Adipose tissue (tissue), 3 donors: ENCODE results near the gene ATXN7L3. TPM values are rescaled to one million over a fixed set of nuclear protein-coding genes. Genes with fewer than 3 reads are reported as not detected.
"Not testable (repeated sequence)": the region's sequence is repeated elsewhere in the genome, so short reads cannot be mapped to it uniquely, and the experiment has no call there.

ENCODE experiments used
- H3K27ac ChIP-seq: one replicate; pipeline ENCODE4 v1.5.1; 2013; ENCODE audit warnings: low read depth, low read length
- WGBS, 3 donors: extraction: QIAGEN DNeasy Blood & Tissue Kit; methylation state at CpG; one replicate each; pipeline ENCODE4 v1.1.7; 2013; 5-methylcytosine and 5-hydroxymethylcytosine counted together
- polyA plus RNA-seq, 3 donors: library from polyadenylated mRNA; stranded (reverse); fragments of 200-250 nt; gene quantifications; one replicate each; pipeline ENCODE4 v1.2.3, GENCODE V29; 2013
- donor health status: healthy with polysubstance abuse.
- donor health status: Bipolar disorder and iron deficiency.
- donor health status: healthy.

ATXN7L3 gene
- polyA plus RNA-seq, result 10 to 100 TPM; 14.5 to 34.8 (median 28.1) TPM

- 0 to 1% (median 1%) methylated on average over 54 to 124 of the region's 126 CpGs for WGBS, 3 donors
Measured at GRCh38 chr17:44199553-44200477, at the start of gene ATXN7L3. ATXN7L3 (minus strand) TSS chr17:44199884; CDS start chr17:44198070, 1,814 bp downstream.

GRCh38 chr17:44247876-44248736 lies 48.4 kb upstream of the ATXN7L3 start:
- 70 to 85% (median 78%) methylated on average over 10 of the region's 10 CpGs for WGBS, 3 donors
- no peak overlapping the region for H3K27ac ChIP-seq

More at GRCh38 chr17:44199553-44200477, at the start of gene ATXN7L3:
- H3K27ac ChIP-seq, result peak within 1 kb of the TSS; percentile 94

GRCh38 chr17:44247440-44247841 lies 47.8 kb upstream of the ATXN7L3 start:
- no peak overlapping the region for H3K27ac ChIP-seq

GRCh38 chr17:44241106-44241624 lies 41.5 kb upstream of the ATXN7L3 start:
- WGBS, 3 donors, result 54 to 67% (median 62%) methylated on average over 6 of the region's 6 CpGs
- no peak overlapping the region for H3K27ac ChIP-seq

More at GRCh38 chr17:44247440-44247841, 47.8 kb upstream of the ATXN7L3 start:
- 41 to 52% (median 47%) methylated on average over 7 of the region's 7 CpGs for WGBS, 3 donors

- 91 to 94% (median 93%) methylated on average over 13 to 21 of the region's 28 CpGs for WGBS, 3 donors
- not testable (repeated sequence) for H3K27ac ChIP-seq
Measured at GRCh38 chr17:44237886-44238285, 38.2 kb upstream of the ATXN7L3 start.

GRCh38 chr17:44236444-44236991 lies 36.8 kb upstream of the ATXN7L3 start:
- no peak overlapping the region for H3K27ac ChIP-seq
- WGBS, 3 donors, result 67 to 72% (median 72%) methylated on average over 5 of the region's 5 CpGs

GRCh38 chr17:44235583-44235936 lies 35.9 kb upstream of the ATXN7L3 start:
- 86 to 91% (median 88%) methylated on average over 5 of the region's 5 CpGs for WGBS, 3 donors
- no peak overlapping the region for H3K27ac ChIP-seq

- H3K27ac ChIP-seq, result no peak overlapping the region
- 78 to 86% (median 83%) methylated on average over 5 of the region's 5 CpGs for WGBS, 3 donors
Measured at GRCh38 chr17:44233582-44233981, 33.9 kb upstream of the ATXN7L3 start.

- WGBS, 3 donors, result 73 to 95% (median 93%) methylated on average over 7 of the region's 7 CpGs
Measured at GRCh38 chr17:44232061-44232460, 32.4 kb upstream of the ATXN7L3 start.

GRCh38 chr17:44230140-44230539 lies 30.5 kb upstream of the ATXN7L3 start:
- 56 to 77% (median 70%) methylated on average over 9 of the region's 9 CpGs for WGBS, 3 donors
- H3K27ac ChIP-seq, result no peak overlapping the region

More at GRCh38 chr17:44232061-44232460, 32.4 kb upstream of the ATXN7L3 start:
- no peak overlapping the region for H3K27ac ChIP-seq

- WGBS, 3 donors, result 86 to 91% (median 90%) methylated on average over 6 of the region's 6 CpGs
- no peak overlapping the region for H3K27ac ChIP-seq
Measured at GRCh38 chr17:44229090-44229489, 29.4 kb upstream of the ATXN7L3 start.

- H3K27ac ChIP-seq, result no peak overlapping the region
- WGBS, 3 donors, result 12 to 47% (median 34%) methylated on average over 7 of the region's 7 CpGs
Measured at GRCh38 chr17:44223541-44224071, 23.9 kb upstream of the ATXN7L3 start.

GRCh38 chr17:44222112-44222869 lies 22.6 kb upstream of the ATXN7L3 start:
- no peak overlapping the region for H3K27ac ChIP-seq
- 1 to 4% (median 3%) methylated on average over 32 to 36 of the region's 36 CpGs for WGBS, 3 donors

- H3K27ac ChIP-seq, result no peak overlapping the region
- WGBS, 3 donors, result 0 to 2% (median 0%) methylated on average over 17 of the region's 17 CpGs
Measured at GRCh38 chr17:44221862-44222111, 22.1 kb upstream of the ATXN7L3 start.

GRCh38 chr17:44221084-44221861 lies 21.6 kb upstream of the ATXN7L3 start:
- H3K27ac ChIP-seq, result peak overlapping the region; percentile 26
- 0 to 1% (median 1%) methylated on average over 52 to 54 of the region's 54 CpGs for whole genome bisulfite sequencing, 3 donors

- H3K27ac ChIP-seq, result peak overlapping the region; percentile 40
- 0 to 1% (median 0%) methylated on average over 80 to 108 of the region's 108 CpGs for WGBS, 3 donors
Measured at GRCh38 chr17:44220213-44221083, 20.8 kb upstream of the ATXN7L3 start.
